ENCODE measurements around the gene AOPEP.

DNA sequence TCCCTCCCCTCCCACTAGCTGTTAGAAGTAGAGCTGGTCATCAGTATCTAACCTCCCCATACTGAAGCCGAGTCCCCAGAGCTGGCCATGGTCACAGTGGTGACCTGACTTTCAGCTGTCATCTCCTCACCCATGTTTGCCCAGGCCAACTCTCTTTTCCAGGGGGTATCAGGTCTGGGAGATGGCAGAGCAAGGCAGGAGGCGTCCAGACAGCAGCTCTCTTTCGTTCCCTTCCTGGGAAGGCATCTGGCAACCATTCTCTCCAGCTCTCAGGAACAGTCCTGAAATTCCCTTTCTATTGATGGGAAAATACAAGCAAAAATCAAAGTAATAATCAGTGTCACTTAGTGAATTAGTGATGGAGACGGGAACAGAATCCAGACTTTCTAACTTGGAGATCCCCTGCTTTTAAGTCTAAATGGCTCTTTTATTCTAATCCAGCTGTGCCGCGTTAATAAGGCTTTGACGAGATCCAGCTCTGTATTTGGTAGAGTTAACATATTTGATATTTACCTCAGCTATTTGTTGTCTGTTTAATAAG is 21.3 kb upstream of the AOPEP start:
- TF ChIP-seq, protein P1, sequence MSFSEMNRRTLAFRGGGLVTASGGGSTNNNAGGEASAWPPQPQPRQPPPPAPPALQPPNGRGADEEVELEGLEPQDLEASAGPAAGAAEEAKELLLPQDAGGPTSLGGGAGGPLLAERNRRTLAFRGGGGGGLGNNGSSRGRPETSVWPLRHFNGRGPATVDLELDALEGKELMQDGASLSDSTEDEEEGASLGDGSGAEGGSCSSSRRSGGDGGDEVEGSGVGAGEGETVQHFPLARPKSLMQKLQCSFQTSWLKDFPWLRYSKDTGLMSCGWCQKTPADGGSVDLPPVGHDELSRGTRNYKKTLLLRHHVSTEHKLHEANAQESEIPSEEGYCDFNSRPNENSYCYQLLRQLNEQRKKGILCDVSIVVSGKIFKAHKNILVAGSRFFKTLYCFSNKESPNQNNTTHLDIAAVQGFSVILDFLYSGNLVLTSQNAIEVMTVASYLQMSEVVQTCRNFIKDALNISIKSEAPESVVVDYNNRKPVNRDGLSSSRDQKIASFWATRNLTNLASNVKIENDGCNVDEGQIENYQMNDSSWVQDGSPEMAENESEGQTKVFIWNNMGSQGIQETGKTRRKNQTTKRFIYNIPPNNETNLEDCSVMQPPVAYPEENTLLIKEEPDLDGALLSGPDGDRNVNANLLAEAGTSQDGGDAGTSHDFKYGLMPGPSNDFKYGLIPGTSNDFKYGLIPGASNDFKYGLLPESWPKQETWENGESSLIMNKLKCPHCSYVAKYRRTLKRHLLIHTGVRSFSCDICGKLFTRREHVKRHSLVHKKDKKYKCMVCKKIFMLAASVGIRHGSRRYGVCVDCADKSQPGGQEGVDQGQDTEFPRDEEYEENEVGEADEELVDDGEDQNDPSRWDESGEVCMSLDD (tag by site-specific recombination; IDR thresholded peaks at IDR 0.05), result no peak
- no peak for TF ChIP-seq ZBTB1 (tag by site-specific recombination; IDR thresholded peaks at IDR 0.05)
- TF ChIP-seq, protein P2, sequence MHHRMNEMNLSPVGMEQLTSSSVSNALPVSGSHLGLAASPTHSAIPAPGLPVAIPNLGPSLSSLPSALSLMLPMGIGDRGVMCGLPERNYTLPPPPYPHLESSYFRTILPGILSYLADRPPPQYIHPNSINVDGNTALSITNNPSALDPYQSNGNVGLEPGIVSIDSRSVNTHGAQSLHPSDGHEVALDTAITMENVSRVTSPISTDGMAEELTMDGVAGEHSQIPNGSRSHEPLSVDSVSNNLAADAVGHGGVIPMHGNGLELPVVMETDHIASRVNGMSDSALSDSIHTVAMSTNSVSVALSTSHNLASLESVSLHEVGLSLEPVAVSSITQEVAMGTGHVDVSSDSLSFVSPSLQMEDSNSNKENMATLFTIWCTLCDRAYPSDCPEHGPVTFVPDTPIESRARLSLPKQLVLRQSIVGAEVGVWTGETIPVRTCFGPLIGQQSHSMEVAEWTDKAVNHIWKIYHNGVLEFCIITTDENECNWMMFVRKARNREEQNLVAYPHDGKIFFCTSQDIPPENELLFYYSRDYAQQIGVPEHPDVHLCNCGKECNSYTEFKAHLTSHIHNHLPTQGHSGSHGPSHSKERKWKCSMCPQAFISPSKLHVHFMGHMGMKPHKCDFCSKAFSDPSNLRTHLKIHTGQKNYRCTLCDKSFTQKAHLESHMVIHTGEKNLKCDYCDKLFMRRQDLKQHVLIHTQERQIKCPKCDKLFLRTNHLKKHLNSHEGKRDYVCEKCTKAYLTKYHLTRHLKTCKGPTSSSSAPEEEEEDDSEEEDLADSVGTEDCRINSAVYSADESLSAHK (tag by site-specific recombination; IDR thresholded peaks at IDR 0.05), result no peak
- TF ChIP-seq, protein P3, sequence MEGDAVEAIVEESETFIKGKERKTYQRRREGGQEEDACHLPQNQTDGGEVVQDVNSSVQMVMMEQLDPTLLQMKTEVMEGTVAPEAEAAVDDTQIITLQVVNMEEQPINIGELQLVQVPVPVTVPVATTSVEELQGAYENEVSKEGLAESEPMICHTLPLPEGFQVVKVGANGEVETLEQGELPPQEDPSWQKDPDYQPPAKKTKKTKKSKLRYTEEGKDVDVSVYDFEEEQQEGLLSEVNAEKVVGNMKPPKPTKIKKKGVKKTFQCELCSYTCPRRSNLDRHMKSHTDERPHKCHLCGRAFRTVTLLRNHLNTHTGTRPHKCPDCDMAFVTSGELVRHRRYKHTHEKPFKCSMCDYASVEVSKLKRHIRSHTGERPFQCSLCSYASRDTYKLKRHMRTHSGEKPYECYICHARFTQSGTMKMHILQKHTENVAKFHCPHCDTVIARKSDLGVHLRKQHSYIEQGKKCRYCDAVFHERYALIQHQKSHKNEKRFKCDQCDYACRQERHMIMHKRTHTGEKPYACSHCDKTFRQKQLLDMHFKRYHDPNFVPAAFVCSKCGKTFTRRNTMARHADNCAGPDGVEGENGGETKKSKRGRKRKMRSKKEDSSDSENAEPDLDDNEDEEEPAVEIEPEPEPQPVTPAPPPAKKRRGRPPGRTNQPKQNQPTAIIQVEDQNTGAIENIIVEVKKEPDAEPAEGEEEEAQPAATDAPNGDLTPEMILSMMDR (tag by site-specific recombination; IDR thresholded peaks at IDR 0.05), result no peak
- TF ChIP-seq, protein P4, sequence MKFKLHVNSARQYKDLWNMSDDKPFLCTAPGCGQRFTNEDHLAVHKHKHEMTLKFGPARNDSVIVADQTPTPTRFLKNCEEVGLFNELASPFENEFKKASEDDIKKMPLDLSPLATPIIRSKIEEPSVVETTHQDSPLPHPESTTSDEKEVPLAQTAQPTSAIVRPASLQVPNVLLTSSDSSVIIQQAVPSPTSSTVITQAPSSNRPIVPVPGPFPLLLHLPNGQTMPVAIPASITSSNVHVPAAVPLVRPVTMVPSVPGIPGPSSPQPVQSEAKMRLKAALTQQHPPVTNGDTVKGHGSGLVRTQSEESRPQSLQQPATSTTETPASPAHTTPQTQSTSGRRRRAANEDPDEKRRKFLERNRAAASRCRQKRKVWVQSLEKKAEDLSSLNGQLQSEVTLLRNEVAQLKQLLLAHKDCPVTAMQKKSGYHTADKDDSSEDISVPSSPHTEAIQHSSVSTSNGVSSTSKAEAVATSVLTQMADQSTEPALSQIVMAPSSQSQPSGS (tag by site-specific recombination; IDR thresholded peaks at IDR 0.05; ENCODE audit: low read depth), result no peak
- TF ChIP-seq, protein P5, sequence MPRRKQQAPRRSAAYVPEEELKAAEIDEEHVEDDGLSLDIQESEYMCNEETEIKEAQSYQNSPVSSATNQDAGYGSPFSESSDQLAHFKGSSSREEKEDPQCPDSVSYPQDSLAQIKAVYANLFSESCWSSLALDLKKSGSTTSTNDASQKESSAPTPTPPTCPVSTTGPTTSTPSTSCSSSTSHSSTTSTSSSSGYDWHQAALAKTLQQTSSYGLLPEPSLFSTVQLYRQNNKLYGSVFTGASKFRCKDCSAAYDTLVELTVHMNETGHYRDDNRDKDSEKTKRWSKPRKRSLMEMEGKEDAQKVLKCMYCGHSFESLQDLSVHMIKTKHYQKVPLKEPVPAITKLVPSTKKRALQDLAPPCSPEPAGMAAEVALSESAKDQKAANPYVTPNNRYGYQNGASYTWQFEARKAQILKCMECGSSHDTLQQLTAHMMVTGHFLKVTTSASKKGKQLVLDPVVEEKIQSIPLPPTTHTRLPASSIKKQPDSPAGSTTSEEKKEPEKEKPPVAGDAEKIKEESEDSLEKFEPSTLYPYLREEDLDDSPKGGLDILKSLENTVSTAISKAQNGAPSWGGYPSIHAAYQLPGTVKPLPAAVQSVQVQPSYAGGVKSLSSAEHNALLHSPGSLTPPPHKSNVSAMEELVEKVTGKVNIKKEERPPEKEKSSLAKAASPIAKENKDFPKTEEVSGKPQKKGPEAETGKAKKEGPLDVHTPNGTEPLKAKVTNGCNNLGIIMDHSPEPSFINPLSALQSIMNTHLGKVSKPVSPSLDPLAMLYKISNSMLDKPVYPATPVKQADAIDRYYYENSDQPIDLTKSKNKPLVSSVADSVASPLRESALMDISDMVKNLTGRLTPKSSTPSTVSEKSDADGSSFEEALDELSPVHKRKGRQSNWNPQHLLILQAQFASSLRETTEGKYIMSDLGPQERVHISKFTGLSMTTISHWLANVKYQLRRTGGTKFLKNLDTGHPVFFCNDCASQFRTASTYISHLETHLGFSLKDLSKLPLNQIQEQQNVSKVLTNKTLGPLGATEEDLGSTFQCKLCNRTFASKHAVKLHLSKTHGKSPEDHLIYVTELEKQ (tag by site-specific recombination; IDR thresholded peaks at IDR 0.05; ENCODE audit: borderline replicate concordance), result no peak
- no peak for TF ChIP-seq ZNF571 (tag by site-specific recombination; IDR thresholded peaks at IDR 0.05)
- no peak for TF ChIP-seq ZNF510 (tag by site-specific recombination; IDR thresholded peaks at IDR 0.05; ENCODE audit: insufficient replicate concordance)
- no peak for TF ChIP-seq ZFP41 (tag by site-specific recombination; IDR thresholded peaks at IDR 0.05; ENCODE audit: borderline replicate concordance)
- TF ChIP-seq, protein P6, sequence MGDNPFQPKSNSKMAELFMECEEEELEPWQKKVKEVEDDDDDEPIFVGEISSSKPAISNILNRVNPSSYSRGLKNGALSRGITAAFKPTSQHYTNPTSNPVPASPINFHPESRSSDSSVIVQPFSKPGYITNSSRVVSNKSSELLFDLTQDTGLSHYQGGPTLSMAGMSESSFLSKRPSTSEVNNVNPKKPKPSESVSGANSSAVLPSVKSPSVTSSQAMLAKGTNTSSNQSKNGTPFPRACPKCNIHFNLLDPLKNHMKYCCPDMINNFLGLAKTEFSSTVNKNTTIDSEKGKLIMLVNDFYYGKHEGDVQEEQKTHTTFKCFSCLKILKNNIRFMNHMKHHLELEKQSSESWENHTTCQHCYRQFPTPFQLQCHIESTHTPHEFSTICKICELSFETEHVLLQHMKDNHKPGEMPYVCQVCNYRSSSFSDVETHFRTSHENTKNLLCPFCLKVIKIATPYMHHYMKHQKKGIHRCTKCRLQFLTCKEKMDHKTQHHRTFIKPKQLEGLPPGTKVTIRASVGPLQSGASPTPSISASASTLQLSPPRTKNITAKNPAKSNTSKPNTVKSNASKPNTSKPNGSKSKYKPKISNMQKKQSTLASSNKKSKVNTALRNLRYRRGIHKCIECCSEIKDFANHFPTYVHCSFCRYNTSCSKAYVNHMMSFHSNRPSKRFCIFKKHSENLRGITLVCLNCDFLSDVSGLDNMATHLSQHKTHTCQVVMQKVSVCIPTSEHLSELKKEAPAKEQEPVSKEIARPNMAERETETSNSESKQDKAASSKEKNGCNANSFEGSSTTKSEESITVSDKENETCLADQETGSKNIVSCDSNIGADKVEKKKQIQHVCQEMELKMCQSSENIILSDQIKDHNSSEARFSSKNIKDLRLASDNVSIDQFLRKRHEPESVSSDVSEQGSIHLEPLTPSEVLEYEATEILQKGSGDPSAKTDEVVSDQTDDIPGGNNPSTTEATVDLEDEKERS (tag by site-specific recombination; IDR thresholded peaks at IDR 0.05), result no peak
- no peak for TF ChIP-seq ZNF560 (tag by site-specific recombination; IDR thresholded peaks at IDR 0.05; ENCODE audit: borderline replicate concordance)
- no peak for TF ChIP-seq BCL11A (tag by site-specific recombination; IDR thresholded peaks at IDR 0.05; ENCODE audit: low read depth)
- TF ChIP-seq ZNF610 (tag by site-specific recombination; IDR thresholded peaks at IDR 0.05; ENCODE audit: borderline replicate concordance), result no peak

Measured in HEK293 (cell line).